PC-9 (cell line): ENCODE data around the gene CACNB4.

ENCODE experiments used
- CTCF ChIP-seq: fragments of 200-600 bp; sonication (generic); conservative IDR thresholded peaks from 2 replicates; pipeline ENCODE4 v1.6.1; 2017; ENCODE audit warnings: mixed run types, antibody characterized with exemption, mild to moderate bottlenecking, moderate library complexity
- EZH2 ChIP-seq: fragments of 200-600 bp; sonication (generic); IDR thresholded peaks from 2 replicates; pipeline ENCODE4 v1.8.0; 2017; ENCODE audit warnings: antibody characterized with exemption, low read depth

- TF ChIP-seq EZH2 (no peak), CTCF (no peak)
These were observed 107.8 kb downstream of the CACNB4 start for GRCh38 chr2:151991010-151991409.
